Measurements from ENCODE around the gene NCAPG2.
"Not testable (repeated sequence)": the region's sequence is repeated elsewhere in the genome, so short reads cannot be mapped to it uniquely, and the experiment has no call there.

The NCAPG2 gene

DNA sequence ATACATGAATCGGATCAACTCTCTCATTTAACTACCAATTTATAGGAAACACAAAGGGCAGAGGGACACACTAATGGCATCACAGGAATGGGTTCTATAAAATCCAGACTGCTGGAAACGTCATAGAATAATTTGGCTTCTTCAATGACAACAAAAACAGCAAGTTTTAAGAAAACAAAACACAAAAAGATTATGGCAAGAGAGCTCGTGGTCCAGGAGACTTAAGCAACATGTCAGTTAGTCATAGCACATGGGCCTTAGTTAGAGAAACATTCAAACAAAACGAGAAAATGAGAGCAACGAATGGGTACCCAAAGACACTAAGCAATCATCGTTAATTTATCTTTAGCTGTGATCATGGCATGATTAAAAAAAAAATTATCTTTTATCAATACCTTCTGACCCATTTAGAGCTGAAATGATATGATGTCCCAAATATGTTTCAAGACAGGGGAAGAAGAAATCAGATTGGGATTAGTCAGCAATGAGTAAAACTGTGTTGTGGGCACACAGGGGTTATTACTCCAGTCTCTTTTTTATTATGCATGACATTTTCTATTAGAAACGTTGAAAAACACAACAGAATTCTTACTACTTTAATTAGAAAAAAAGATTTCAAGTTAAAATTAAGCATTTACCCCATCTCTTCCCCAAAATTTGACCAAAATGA is 28.3 kb downstream of the NCAPG2 start:
- H3K4me3 ChIP-seq (ENCODE audit: low read length) = no peak overlapping the region
- peak; percentile 33 for DNase-seq (ENCODE audit: low read depth)
- TF ChIP-seq, protein P1, sequence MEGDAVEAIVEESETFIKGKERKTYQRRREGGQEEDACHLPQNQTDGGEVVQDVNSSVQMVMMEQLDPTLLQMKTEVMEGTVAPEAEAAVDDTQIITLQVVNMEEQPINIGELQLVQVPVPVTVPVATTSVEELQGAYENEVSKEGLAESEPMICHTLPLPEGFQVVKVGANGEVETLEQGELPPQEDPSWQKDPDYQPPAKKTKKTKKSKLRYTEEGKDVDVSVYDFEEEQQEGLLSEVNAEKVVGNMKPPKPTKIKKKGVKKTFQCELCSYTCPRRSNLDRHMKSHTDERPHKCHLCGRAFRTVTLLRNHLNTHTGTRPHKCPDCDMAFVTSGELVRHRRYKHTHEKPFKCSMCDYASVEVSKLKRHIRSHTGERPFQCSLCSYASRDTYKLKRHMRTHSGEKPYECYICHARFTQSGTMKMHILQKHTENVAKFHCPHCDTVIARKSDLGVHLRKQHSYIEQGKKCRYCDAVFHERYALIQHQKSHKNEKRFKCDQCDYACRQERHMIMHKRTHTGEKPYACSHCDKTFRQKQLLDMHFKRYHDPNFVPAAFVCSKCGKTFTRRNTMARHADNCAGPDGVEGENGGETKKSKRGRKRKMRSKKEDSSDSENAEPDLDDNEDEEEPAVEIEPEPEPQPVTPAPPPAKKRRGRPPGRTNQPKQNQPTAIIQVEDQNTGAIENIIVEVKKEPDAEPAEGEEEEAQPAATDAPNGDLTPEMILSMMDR (conservative IDR thresholded peaks at IDR 0.05; ENCODE audit: low read length) = no peak

DNA sequence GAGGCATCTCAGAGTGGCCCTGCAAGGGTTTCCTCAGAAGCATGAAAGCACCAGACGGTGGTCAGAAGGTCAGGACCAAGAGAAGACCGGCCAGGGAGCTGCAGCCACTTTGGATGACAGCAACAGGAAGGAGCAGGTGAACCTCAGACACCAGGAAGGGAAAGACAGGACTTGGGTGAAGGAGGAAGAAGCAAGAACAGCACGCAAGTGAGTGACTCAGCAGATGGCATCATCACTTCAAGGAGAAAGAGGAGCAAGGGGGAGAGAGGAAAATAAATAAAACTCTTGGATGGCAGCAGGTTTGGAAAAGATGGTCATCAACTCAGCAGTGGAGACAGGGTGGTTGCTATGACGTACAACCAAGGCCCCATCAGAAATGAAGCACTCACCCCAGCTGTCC is 31.6 kb downstream of the NCAPG2 start:
- H3K4me3 ChIP-seq (ENCODE audit: low read length) = no peak overlapping the region
- peak; percentile 32 for DNase-seq (ENCODE audit: low read depth)
- TF ChIP-seq, protein P1 (conservative IDR thresholded peaks at IDR 0.05; ENCODE audit: low read length) = no peak

- DNase-seq (ENCODE audit: low read depth); H3K4me3 ChIP-seq (ENCODE audit: low read length): not testable (repeated sequence)
Measured at GRCh38 chr7:158668086-158668485, 36.5 kb downstream of the NCAPG2 start.

DNA sequence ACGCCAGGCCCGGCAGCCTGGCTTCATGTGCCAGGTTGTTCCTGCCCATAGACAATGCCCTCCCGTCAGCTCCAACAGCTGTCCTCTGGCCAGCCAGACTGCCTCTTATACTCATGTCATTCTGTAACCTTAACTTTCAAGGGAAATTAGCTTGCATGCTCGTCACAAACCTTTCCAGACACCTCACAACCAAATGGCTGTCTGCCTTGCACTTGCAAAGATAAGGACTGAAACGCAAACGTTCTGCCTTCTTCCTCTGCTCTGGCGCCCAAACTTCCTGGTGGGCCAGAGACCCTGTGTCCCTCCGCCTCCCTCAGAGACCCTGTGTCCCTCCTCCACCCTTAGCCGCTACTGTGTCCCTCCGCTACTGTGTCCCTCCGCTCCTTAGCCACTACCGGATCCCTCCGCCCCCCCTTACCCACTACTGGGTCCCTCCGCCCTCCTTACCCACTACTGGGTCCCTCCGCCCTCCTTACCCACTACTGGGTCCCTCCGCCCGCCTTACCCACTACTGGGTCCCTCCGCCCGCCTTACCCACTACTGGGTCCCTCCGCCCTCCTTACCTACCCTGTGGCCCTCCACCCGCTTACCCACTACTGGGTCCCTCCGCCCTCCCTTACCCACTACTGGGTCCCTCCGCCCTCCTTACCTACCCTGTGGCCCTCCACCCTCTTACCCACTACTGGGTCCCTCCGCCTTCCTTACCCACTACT is 37.5 kb downstream of the NCAPG2 start:
- DNase-seq (ENCODE audit: low read depth); H3K4me3 ChIP-seq (ENCODE audit: low read length): not testable (repeated sequence)

- H3K4me3 ChIP-seq (ENCODE audit: low read length) = no peak overlapping the region
- TF ChIP-seq, protein P1 (conservative IDR thresholded peaks at IDR 0.05; ENCODE audit: low read length) = no peak
- DNase-seq (ENCODE audit: low read depth) = no peak
Measured at GRCh38 chr7:158666401-158666800, 38.2 kb downstream of the NCAPG2 start.

- TF ChIP-seq, protein P1 (conservative IDR thresholded peaks at IDR 0.05; ENCODE audit: low read length) = no peak
- H3K4me3 ChIP-seq (ENCODE audit: low read length) = no peak overlapping the region
- no peak for DNase-seq (ENCODE audit: low read depth)
Measured at GRCh38 chr7:158664406-158664805, 40.2 kb downstream of the NCAPG2 start.

DNA sequence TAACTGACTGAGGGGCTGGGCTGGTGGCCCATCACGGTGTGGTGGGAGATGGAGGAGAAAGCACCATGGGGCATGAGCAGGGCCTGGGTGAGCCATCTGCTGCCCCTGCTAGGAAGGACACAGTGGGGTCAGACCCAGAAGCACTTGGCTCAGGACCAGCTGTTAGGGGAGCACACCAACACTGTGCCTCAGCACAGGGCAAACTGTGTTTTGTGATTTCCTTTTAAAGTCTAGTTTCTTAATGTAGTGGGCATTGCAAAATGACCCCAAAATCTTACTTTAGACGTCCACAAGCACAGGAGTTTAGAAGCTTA is 41.2 kb downstream of the NCAPG2 start:
- DNase-seq (ENCODE audit: low read depth) = no peak
- H3K4me3 ChIP-seq (ENCODE audit: low read length) = no peak overlapping the region
- TF ChIP-seq, protein P1 (conservative IDR thresholded peaks at IDR 0.05; ENCODE audit: low read length) = no peak

DNA sequence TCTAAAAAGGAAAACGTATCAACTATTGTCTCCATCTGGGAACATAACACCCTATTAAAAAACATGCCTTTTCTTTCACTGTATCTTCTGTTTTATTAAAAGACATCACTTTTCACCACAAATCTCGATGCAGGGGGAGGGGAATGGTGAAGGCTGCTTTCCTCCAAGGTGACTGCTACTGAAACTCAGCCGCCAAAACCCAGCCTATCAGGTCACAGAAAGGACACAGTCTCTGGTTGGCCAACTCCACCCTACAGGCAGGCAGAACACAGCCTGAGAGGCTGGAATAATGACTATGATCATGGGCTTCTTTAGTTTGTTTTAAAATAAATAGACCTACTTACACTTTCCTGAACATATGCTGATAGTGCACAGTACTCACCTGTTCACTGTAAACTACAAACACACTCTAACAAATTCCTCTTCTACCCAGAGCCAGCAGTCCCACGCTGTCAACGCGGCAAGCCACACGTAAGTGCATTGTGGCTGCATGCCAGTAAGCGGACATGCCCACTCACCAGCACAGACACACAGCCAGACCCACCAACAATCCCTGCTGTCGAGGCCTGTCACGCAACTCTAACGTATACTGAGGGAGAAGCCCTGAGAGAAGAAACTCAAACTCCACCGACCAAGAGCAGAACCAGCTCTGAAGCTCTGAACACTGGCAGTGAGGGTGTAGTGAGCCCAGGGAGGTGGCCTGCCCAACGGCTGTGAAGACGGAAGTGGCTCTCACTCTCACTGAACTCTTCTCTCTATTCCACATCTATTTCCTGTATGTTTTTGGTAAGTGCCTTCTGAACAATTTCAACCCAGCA is 41.8 kb downstream of the NCAPG2 start:
- H3K4me3 ChIP-seq (ENCODE audit: low read length) = no peak overlapping the region
- DNase-seq (ENCODE audit: low read depth) = no peak
- TF ChIP-seq, protein P1 (conservative IDR thresholded peaks at IDR 0.05; ENCODE audit: low read length) = no peak
